GM23338 (cell line): Measurements from ENCODE around the gene NKX2-3. TPM values are rescaled to one million over a fixed set of nuclear protein-coding genes. Genes with fewer than 3 reads are reported as not detected.

Experiments
- ATAC-seq: fragments of 200-7000 bp; cut with Tn5 transposase; 3 replicates; pipeline ENCODE4 v1.9.1; 2020
- DNase-seq: peaks from one replicate; pipeline ENCODE4 v3.0.0-alpha.2; 2015; ENCODE audit warnings: low spot score
- H2AFZ ChIP-seq: fragments of 200-600 bp; sonication (generic); 2 replicates; pipeline ENCODE4 v1.8.0; 2016; ENCODE audit warnings: antibody characterized with exemption, mild to moderate bottlenecking, moderate library complexity
- H3F3A ChIP-seq: fragments of 200-600 bp; sonication (generic); replicated peaks from 2 replicates; pipeline ENCODE4 v1.8.0; 2017; ENCODE audit warnings: antibody characterized with exemption, mixed run types, low read depth
- H3K27ac ChIP-seq: fragments of 200-600 bp; sonication (generic); 2 replicates; pipeline ENCODE4 v1.6.1; 2016; ENCODE audit warnings: low read depth
- H3K27me3 ChIP-seq: fragments of 200-600 bp; sonication (generic); 2 replicates; pipeline ENCODE4 v1.8.0; 2016; ENCODE audit warnings: mild to moderate bottlenecking, mixed run types, moderate library complexity; ENCODE audit not compliant: insufficient read depth
- H3K36me3 ChIP-seq: fragments of 200-600 bp; sonication (generic); 2 replicates; pipeline ENCODE4 v1.8.0; 2016; ENCODE audit warnings: mild to moderate bottlenecking; ENCODE audit not compliant: insufficient read depth
- H3K4me1 ChIP-seq: fragments of 200-600 bp; sonication (generic); 2 replicates; pipeline ENCODE4 v1.8.0; 2016; ENCODE audit warnings: mild to moderate bottlenecking, moderate library complexity; ENCODE audit not compliant: insufficient read depth
- H3K4me2 ChIP-seq: fragments of 200-600 bp; sonication (generic); 2 replicates; pipeline ENCODE4 v1.7.1; 2017; ENCODE audit warnings: mixed run types
- H3K4me3 ChIP-seq: fragments of 200-600 bp; sonication (generic); 2 replicates; pipeline ENCODE4 v1.6.1; 2016; ENCODE audit warnings: mixed run types
- H3K79me2 ChIP-seq: fragments of 200-600 bp; sonication (generic); replicated peaks from 2 replicates; pipeline ENCODE4 v1.8.0; 2017; ENCODE audit warnings: mild to moderate bottlenecking; ENCODE audit not compliant: insufficient read depth
- H3K9me2 ChIP-seq: fragments of 200-600 bp; sonication (generic); 2 replicates; pipeline ENCODE4 v1.8.0; 2017; ENCODE audit not compliant: insufficient read depth
- H4K20me1 ChIP-seq: fragments of 200-600 bp; sonication (generic); replicated peaks from 2 replicates; pipeline ENCODE4 v1.8.0; 2017; ENCODE audit warnings: mild to moderate bottlenecking; ENCODE audit not compliant: insufficient read depth
- H3K27ac Mint-ChIP-seq: 2 replicates; pipeline ENCODE4 v1.8.0; 2020; ENCODE audit warnings: inconsistent platforms, mild to moderate bottlenecking, moderate library complexity, mixed read lengths
- H3K27me3 Mint-ChIP-seq: 3 replicates; pipeline ENCODE4 v1.8.0; 2022; ENCODE audit warnings: low read depth, mild to moderate bottlenecking, moderate library complexity, mixed read lengths, inconsistent platforms; ENCODE audit not compliant: insufficient read depth, poor library complexity
- H3K36me3 Mint-ChIP-seq: 3 replicates; pipeline ENCODE4 v1.8.0; 2021; ENCODE audit warnings: low read depth, mild to moderate bottlenecking, inconsistent platforms, moderate library complexity, mixed read lengths
- H3K4me1 Mint-ChIP-seq: 3 replicates; pipeline ENCODE4 v1.8.0; 2020; ENCODE audit warnings: mild to moderate bottlenecking, inconsistent platforms, mixed read lengths
- H3K4me3 Mint-ChIP-seq: 3 replicates; pipeline ENCODE4 v1.8.0; 2021; ENCODE audit warnings: moderate library complexity, mild to moderate bottlenecking, inconsistent platforms, mixed read lengths
- H3K9me3 Mint-ChIP-seq: 3 replicates; pipeline ENCODE4 v1.8.0; 2020; ENCODE audit warnings: moderate library complexity, mild to moderate bottlenecking, inconsistent platforms, mixed read lengths
- CREB1 ChIP-seq: fragments of 250-450 bp; sonication (Bioruptor Pico); IDR thresholded peaks from 2 replicates; pipeline ENCODE4 v1.5.0; 2020; ENCODE audit warnings: low read depth, mild to moderate bottlenecking, moderate library complexity
- EZH2 ChIP-seq: fragments of 200-600 bp; sonication (generic); IDR thresholded peaks from one replicate; pipeline ENCODE4 v1.8.0; 2017; ENCODE audit warnings: antibody characterized with exemption, mild to moderate bottlenecking, low read depth; ENCODE audit not compliant: unreplicated experiment
- EZH2phosphoT487 ChIP-seq: fragments of 200-600 bp; sonication (generic); IDR thresholded peaks from one replicate; pipeline ENCODE4 v1.8.1; 2018; ENCODE audit warnings: antibody characterized with exemption; ENCODE audit not compliant: unreplicated experiment
- JUNB ChIP-seq: IDR thresholded peaks from one replicate; pipeline ENCODE4 v1.6.1; 2016; ENCODE audit warnings: antibody characterized with exemption; ENCODE audit not compliant: unreplicated experiment
- NANOG ChIP-seq: IDR thresholded peaks from 2 replicates; pipeline ENCODE4 v1.6.1; 2016; ENCODE audit warnings: antibody characterized with exemption, borderline replicate concordance
- REST ChIP-seq: IDR thresholded peaks from one replicate; pipeline ENCODE4 v1.6.1; 2018; ENCODE audit warnings: antibody characterized with exemption; ENCODE audit not compliant: unreplicated experiment
- STAT1 ChIP-seq: IDR thresholded peaks from one replicate; pipeline ENCODE4 v1.6.1; 2016; ENCODE audit warnings: antibody characterized with exemption; ENCODE audit not compliant: unreplicated experiment
- polyA plus RNA-seq: library from polyadenylated mRNA; unstranded; fragments of >200 nt; fragmentation: Nextera tagmentation; extraction: Ambion mirVana; gene quantifications from 2 replicates; pipeline ENCODE4 v1.2.1, GENCODE V29; 2016
- total RNA-seq: library from RNA; depleted of rRNA; stranded (reverse); fragments of >200 nt; shearing (Covaris generic); gene quantifications from 2 replicates; pipeline ENCODE4 v1.2.3, GENCODE V29; 2014

The NKX2-3 gene
- total and polyA plus RNA-seq, 2 experiments from 2014 or later: not detected

GRCh38 chr10:99524050-99524666, 8.6 kb upstream of the NKX2-3 start:
- Histone ChIP-seq H3K4me3 (peak overlapping the region; percentile 67), H3K4me2 (peak overlapping the region; percentile 95), H3K9me2 (no peaks in the 10 kb centered on the region), H3K27ac (no peak overlapping the region), H3K79me2 (no peaks in the 10 kb centered on the region), H3K4me1 (peaks cover 85% of the 10 kb centered on the region), H3F3A (peaks cover 33% of the 10 kb centered on the region), H4K20me1 (peaks cover 33% of the 10 kb centered on the region), H2AFZ (no peak overlapping the region), H3K36me3 (no peaks in the 10 kb centered on the region), H3K27me3 (peaks cover 100% of the 10 kb centered on the region)
- peak; percentile 41 for DNase-seq
- Mint-ChIP-seq H3K27me3 (peaks cover 100% of the 10 kb centered on the region), H3K27ac (no peak overlapping the region), H3K9me3 (0 out of 3 replicates have a peak, but pooled peaks cover 2% of the 10 kb centered on the region), H3K36me3 (no peaks in the 10 kb centered on the region), H3K4me3 (peak overlapping the region; percentile 34; the same call in 2 of the 3 replicates), H3K4me1 (peaks cover 63% of the 10 kb centered on the region)
- TF ChIP-seq CREB1 (CRISPR knock-in tag) (no peak), EZH2 (peak; percentile 10), REST (no peak), NANOG (0 out of 2 replicates have a peak, but pooled peaks have one; percentile 3)
- no peak for ATAC-seq

DNA sequence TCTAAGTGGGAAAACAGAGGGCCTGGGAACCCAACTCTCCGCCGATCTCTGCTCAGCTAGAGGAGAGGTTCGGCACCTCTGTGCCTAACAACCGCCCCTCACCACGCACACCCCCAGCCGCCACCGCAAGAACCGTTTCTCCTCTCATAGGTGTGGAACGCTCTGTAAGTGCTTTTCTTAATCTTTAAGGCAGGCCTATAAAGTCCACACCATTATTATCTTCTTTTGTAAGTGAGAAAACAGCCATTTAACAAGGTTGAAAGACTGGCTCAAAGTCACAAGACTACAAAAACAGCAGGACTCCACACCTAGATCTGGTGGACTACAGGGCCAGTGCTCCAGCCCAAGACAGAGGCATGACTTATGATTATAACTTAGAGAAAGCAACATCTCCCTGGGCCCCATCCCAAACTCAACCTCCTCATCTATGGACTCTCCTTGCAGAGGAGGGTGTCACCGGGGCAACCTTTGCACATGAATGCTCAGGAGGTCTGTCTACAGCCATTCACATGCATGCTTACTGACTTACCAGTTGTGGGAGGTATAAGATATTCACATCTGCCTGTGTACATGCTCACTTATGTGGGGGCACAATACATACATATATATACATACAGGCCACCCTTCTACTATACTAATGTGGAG, 7.9 kb upstream of the NKX2-3 start:
- H3K4me1 ChIP-seq: peaks cover 85% of the 10 kb centered on the region
- H2AFZ ChIP-seq: no peak overlapping the region
- Mint-ChIP-seq H3K27ac (no peak overlapping the region), H3K4me1 (peaks cover 68% of the 10 kb centered on the region), H3K4me3 (peak overlapping the region; percentile 34; the same call in 1 of the 3 replicates), H3K36me3 (no peaks in the 10 kb centered on the region), H3K27me3 (peaks cover 100% of the 10 kb centered on the region), H3K9me3 (0 out of 3 replicates have a peak, but pooled peaks cover 2% of the 10 kb centered on the region)
- no peak overlapping the region for H3K27ac ChIP-seq
- H3F3A ChIP-seq: peaks cover 34% of the 10 kb centered on the region
- ATAC-seq (no peak), DNase-seq (peak; percentile 22)
- TF ChIP-seq STAT1 (no peak), JUNB (no peak), CREB1 (CRISPR knock-in tag) (no peak), EZH2 (peak; percentile 63), EZH2phosphoT487 (no peak)
- H4K20me1 ChIP-seq: peaks cover 32% of the 10 kb centered on the region
- peak overlapping the region; percentile 95 for H3K4me2 ChIP-seq
- H3K27me3 ChIP-seq: peaks cover 100% of the 10 kb centered on the region
- H3K79me2 ChIP-seq: no peaks in the 10 kb centered on the region
- H3K9me2 ChIP-seq: no peaks in the 10 kb centered on the region
- peak overlapping the region; percentile 67 for H3K4me3 ChIP-seq
- H3K36me3 ChIP-seq: no peaks in the 10 kb centered on the region
